CD8-positive, alpha-beta memory T cell (primary cell): ENCODE data around the gene CASP1. TPM values are rescaled to one million over a fixed set of nuclear protein-coding genes. Genes with fewer than 3 reads are reported as not detected.
"Not testable (repeated sequence)": the region's sequence is repeated elsewhere in the genome, so short reads cannot be mapped to it uniquely, and the experiment has no call there.

ENCODE experiments used
- CTCF ChIA-PET: fragments of 350-600 bp; sonication (Branson Sonifier 250); formaldehyde crosslinking; loops from one replicate; lab custom pipeline; 2021; ENCODE audit warnings: antibody characterized with exemption; lab: Charles Lee
- POLR2A ChIA-PET: fragments of 350-600 bp; sonication (Branson Sonifier 250); formaldehyde crosslinking; loops from one replicate; lab custom pipeline; 2021; ENCODE audit warnings: antibody characterized with exemption; lab: Charles Lee
- DNase-seq, 5 donors: peaks; one replicate each; pipeline versions ENCODE4 v3.0.0 to v3.0.0-alpha.2; 2020 to 2022; ENCODE audit warnings: mixed read lengths in 1 of 5
- H3K27ac ChIP-seq: one replicate; pipeline ENCODE4 v1.7.0; 2013; ENCODE audit warnings: low read depth, mild to moderate bottlenecking, low read length, moderate library complexity
- H3K27me3 ChIP-seq: 2 replicates; pipeline ENCODE4 v1.7.0; 2013; ENCODE audit warnings: low read length, mild to moderate bottlenecking; ENCODE audit not compliant: insufficient read depth, poor library complexity, severe bottlenecking
- H3K36me3 ChIP-seq: 2 replicates; pipeline ENCODE4 v1.7.0; 2013; ENCODE audit warnings: mild to moderate bottlenecking, low read length, moderate library complexity; ENCODE audit not compliant: insufficient read depth
- H3K4me1 ChIP-seq: 2 replicates; pipeline ENCODE4 v1.7.0; 2013; ENCODE audit warnings: mild to moderate bottlenecking, low read length, moderate library complexity; ENCODE audit not compliant: insufficient read depth
- H3K4me3 ChIP-seq: 2 replicates; pipeline ENCODE4 v1.7.0; 2013; ENCODE audit warnings: mild to moderate bottlenecking, low read length
- H3K9me3 ChIP-seq: 2 replicates; pipeline ENCODE4 v1.7.0; 2013; ENCODE audit warnings: mild to moderate bottlenecking, low read length
- H3K27ac Mint-ChIP-seq, 8 donors: one replicate each; pipeline ENCODE4 v1.8.0; 2020 to 2021; ENCODE audit warnings: mixed read lengths in 8 of 8, mild to moderate bottlenecking in 6 of 8, inconsistent platforms in 3 of 8, moderate library complexity in 3 of 8
- H3K27me3 Mint-ChIP-seq, 2 donors: one replicate each; pipeline ENCODE4 v1.8.0; 2020 to 2021; ENCODE audit warnings: mixed read lengths in 2 of 2, mild to moderate bottlenecking in 1 of 2, moderate library complexity in 1 of 2
- H3K36me3 Mint-ChIP-seq, 3 donors: one replicate each; pipeline ENCODE4 v1.8.0; 2020 to 2021; ENCODE audit warnings: mixed read lengths in 3 of 3, inconsistent platforms in 1 of 3, mild to moderate bottlenecking in 1 of 3
- H3K4me1 Mint-ChIP-seq, 3 donors: one replicate each; pipeline ENCODE4 v1.8.0; 2020 to 2021; ENCODE audit warnings: mixed read lengths in 3 of 3, inconsistent platforms in 1 of 3, mild to moderate bottlenecking in 1 of 3
- H3K4me3 Mint-ChIP-seq, 7 donors: one replicate each; pipeline ENCODE4 v1.8.0; 2020 to 2021; ENCODE audit warnings: mixed read lengths in 7 of 7, mild to moderate bottlenecking in 6 of 7, moderate library complexity in 4 of 7, inconsistent platforms in 2 of 7
- H3K9me3 Mint-ChIP-seq, 5 donors: one replicate each; pipeline ENCODE4 v1.8.0; 2020 to 2022; ENCODE audit warnings: mixed read lengths in 5 of 5, mild to moderate bottlenecking in 3 of 5, moderate library complexity in 2 of 5, inconsistent platforms in 1 of 5
- polyA plus RNA-seq: library from polyadenylated mRNA; unstranded; fragments of 300-500 nt; fragmentation: Illumina TruSeq; gene quantifications from one replicate; pipeline ENCODE4 v1.2.3, GENCODE V29; 2021
- total RNA-seq, 2 experiments: library from RNA; stranded (reverse); gene quantifications; one replicate each; pipeline ENCODE4 v1.2.3, GENCODE V29; 2021

Gene CASP1
- total RNA-seq = 10 to 100 TPM; 30.0 to 36.2 TPM
- polyA plus RNA-seq = 152 TPM

DNA sequence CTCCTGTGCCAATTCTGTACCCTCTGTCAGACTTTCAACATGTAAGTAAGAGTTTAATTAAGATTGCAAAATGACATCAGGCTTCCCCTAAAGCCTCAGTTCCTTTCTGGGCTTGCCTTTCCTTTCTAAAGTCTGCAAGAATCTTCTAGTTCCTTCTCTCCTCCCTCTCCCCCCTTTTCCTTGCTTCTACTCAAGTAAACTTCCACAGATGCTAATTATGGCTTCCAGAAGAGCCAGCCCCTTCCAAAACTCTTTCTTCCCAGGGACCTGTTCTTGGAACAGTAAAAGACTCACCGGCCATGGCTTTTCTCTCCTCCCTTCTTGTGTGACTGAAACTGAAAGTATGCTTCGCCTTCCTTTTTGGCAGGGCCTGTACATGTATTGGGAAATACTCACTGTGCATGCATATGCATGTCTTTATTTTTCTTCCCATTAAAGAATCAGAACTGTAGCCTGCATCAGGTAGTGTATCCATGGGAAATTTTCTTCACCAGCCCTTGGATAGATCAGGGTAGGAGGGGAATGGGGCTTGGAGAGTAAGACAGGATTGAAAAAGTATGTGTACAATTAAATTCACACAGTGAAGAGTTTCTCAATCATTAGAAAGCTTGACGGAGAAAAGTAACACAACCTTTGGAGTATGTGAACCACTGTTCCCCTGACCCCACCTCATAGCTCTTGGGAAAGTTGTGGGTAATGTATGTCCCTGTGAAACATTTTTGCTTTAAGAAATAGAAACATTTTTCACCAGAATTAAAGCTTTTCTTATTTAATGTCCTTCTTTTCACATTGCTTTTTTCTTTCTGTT is at the start of gene CASP1:
TSS of gene CASP1 (minus strand) at position 332 of the 808 bp plus-strand sequence. CDS start at position 301, 31 bp downstream.
- no peaks in the 10 kb centered on the region for H3K27me3 Mint-ChIP-seq
- peaks cover 25 to 64% (median 29%) of the 10 kb centered on the region in 3 donors for H3K36me3 Mint-ChIP-seq
- DNase-seq = peak in 3 of 5 donors; percentile 41 to 55 (median 46)
- ChIA-PET POLR2A (interaction anchor here (0.9 kb wide), 1 partner anchor 12 kb away, joined by 3 read pairs; no protein-coding TSS in a partner anchor), CTCF (no interaction called here)
- H3K9me3 Mint-ChIP-seq = no peaks in the 10 kb centered on the region
- Histone ChIP-seq H3K4me3 (peak within 1 kb of the TSS; percentile 73), H3K27me3 (no peaks in the 10 kb centered on the region), H3K4me1 (peaks cover 38% of the 10 kb centered on the region), H3K9me3 (no peaks in the 10 kb centered on the region), H3K36me3 (peaks cover 18% of the 10 kb centered on the region), H3K27ac (peak within 1 kb of the TSS; percentile 58)
- peak within 1 kb of the TSS; percentile 91 to 98 (median 95) for H3K4me3 Mint-ChIP-seq
- peaks cover 54 to 72% (median 66%) of the 10 kb centered on the region in 3 donors for H3K4me1 Mint-ChIP-seq
- H3K27ac Mint-ChIP-seq = peak within 1 kb of the TSS; percentile 71 to 99 (median 96)

DNA sequence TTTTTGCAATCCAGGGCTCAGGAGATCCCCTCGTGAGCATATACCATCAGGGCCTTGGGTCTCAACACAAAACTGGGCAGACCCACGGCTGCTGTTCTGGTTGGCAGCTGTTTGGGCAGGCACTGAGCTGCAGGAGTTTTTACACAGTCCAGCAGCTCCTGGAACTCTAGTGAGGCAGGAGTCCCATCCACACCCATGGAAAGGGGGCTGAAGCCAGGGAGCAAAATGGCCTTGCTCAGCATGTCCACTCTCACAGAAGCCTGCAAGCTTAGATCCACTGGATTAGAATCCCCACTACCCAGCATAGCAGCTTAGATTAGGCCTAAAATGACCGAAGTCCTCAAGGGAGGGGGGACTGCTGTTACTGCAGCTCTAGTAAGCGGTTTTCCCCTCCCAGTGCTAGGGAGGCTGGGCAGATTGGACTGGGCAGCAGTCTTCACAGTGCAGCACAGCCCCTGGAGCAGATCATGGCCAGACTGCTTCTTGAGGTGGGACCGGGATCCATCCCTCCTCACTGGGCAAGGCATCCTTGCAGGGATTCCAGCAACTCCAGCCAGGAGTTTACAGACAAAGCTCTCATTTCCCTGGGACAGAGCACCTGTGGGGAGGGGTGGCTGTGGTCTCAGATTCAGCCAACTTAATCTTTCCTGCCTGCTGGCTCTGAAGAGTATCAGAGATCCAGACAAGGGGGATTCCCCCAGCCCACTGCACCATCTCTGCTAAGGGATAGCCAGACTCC is 46.6 kb upstream of the CASP1 start:
- Mint-ChIP-seq H3K27me3 (peaks cover 3 to 28% of the 10 kb centered on the region in 2 donors), H3K4me3 (no peak overlapping the region), H3K27ac (no peak overlapping the region), H3K9me3 (no peaks in the 10 kb centered on the region), H3K36me3 (peaks cover 0 to 4% (median 0%) of the 10 kb centered on the region in 3 donors), H3K4me1 (peaks cover 11 to 18% (median 13%) of the 10 kb centered on the region in 3 donors)
- DNase-seq = no peak
- ChIA-PET POLR2A (no interaction called here), CTCF (no interaction called here)
- no peaks in the 10 kb centered on the region for H3K9me3 ChIP-seq
- no peak overlapping the region for H3K27ac ChIP-seq
- H3K36me3 ChIP-seq = no peaks in the 10 kb centered on the region
- no peaks in the 10 kb centered on the region for H3K27me3 ChIP-seq
- no peaks in the 10 kb centered on the region for H3K4me1 ChIP-seq
- no peak overlapping the region for H3K4me3 ChIP-seq

DNA sequence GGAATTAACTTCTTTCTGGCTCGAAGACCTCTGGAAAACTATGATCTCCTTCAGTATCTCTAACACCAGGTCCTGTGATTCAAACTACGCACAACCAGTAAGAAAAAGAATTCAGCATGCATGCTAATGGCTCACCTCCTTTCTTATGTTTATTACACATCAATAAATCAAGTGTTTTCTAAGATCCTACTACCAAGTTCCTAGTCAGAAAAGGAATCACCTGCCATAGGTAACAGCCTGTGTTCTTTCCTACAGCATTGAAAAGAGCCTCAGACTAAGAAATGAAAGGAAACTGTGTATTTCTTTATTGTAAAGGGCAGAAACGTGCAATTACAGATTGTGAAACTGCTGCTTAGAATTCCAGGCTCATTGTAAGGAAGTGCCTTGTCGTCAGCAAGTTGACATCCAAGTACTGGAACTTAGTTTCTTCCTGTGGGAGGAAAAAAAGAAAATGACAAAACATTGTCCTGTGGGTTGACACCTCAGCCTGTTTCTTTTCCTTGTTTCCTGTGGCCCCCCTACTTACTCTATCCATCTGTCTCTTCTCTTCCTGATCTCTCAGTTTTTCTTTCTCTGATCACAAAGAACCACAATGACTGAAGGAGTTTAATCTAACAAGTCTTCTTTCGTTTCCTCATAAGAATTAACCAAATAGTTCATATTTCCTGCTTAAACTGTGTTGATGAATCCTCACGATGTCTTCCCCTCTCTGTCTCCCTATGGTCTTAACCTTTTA is 45.4 kb upstream of the CASP1 start:
- H3K27ac Mint-ChIP-seq = peak overlapping the region in 2 of 8 donors; percentile 2 to 39
- H3K27ac ChIP-seq, DNase-seq, H3K36me3 ChIP-seq, H3K9me3 Mint-ChIP-seq, H3K9me3 ChIP-seq, H3K36me3 Mint-ChIP-seq, CTCF ChIA-PET, H3K4me3 ChIP-seq, H3K27me3 ChIP-seq, H3K4me1 ChIP-seq, POLR2A ChIA-PET: not testable (repeated sequence)
- H3K4me1 Mint-ChIP-seq = peaks cover 11 to 18% (median 13%) of the 10 kb centered on the region in 3 donors
- peak overlapping the region in 1 of 7 donors; percentile 22 for H3K4me3 Mint-ChIP-seq
- peaks cover 3 to 24% of the 10 kb centered on the region in 2 donors for H3K27me3 Mint-ChIP-seq

DNA sequence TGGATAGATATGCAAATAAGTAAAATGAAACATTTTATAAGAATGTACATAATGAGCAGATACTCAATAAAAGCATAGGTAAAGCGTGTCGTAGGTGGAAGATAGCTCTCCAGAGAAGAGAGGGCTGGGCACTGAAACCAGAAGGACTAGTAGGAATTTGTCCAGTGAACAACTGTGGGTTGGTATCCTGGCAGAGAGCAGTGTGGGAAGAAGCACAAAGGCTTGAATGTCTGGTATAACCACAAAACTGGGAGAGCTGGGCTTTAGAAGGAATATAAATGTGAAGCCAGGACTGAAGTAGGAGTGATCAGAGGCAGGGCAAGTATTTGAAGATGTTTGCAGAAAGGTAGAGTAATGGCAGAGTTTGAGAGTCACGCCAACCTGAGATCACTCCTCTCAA is 43.3 kb upstream of the CASP1 start:
- H3K4me1 Mint-ChIP-seq = peaks cover 11 to 22% (median 13%) of the 10 kb centered on the region in 3 donors
- no peaks in the 10 kb centered on the region for H3K27me3 ChIP-seq
- no peak overlapping the region for H3K4me3 ChIP-seq
- H3K36me3 ChIP-seq = no peaks in the 10 kb centered on the region
- no peak overlapping the region for H3K4me3 Mint-ChIP-seq
- H3K27ac Mint-ChIP-seq = no peak overlapping the region
- H3K36me3 Mint-ChIP-seq = peaks cover 0 to 4% (median 0%) of the 10 kb centered on the region in 3 donors
- ChIA-PET CTCF (no interaction called here), POLR2A (interaction anchor here (0.7 kb wide), 1 partner anchor 590 kb away, joined by 3 read pairs; no protein-coding TSS in a partner anchor)
- peaks cover 3 to 20% of the 10 kb centered on the region in 2 donors for H3K27me3 Mint-ChIP-seq
- H3K4me1 ChIP-seq = no peaks in the 10 kb centered on the region
- DNase-seq = no peak
- no peaks in the 10 kb centered on the region for H3K9me3 Mint-ChIP-seq
- H3K27ac ChIP-seq = no peak overlapping the region
- H3K9me3 ChIP-seq = no peaks in the 10 kb centered on the region

DNA sequence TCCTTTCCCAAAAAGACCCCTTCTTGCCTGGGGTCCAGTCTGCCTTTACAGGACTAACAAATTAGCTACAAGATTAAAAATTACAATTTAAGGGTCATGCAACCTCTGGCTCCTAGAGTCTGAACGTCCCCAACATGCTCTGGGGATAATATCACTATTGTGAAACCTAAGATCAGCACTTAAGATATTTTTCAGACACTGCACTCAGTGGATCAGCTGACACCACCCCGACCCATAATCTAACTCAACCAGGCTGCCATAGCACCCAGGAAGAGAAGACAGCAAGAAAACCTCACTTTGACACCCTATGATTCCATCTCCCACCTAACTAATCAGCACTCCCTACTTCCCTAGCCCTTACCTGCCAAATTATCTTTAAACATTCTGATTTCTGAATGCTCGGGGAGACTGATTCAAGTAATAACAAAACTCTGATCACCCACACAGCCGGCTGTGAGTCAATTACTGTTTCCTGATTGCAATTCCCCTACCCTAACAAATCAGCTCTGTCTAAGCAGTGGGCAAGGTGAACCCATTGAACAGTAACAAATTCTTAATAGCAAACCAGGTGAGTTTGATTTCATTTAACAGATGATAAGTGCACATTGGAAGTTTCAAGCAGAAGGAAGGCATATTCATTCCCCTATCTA is 42.3 kb upstream of the CASP1 start:
- DNase-seq, H3K27ac ChIP-seq, CTCF ChIA-PET, H3K27me3 ChIP-seq, H3K4me3 ChIP-seq, H3K4me3 Mint-ChIP-seq, H3K9me3 ChIP-seq, H3K4me1 ChIP-seq, H3K9me3 Mint-ChIP-seq, POLR2A ChIA-PET, H3K36me3 ChIP-seq, H3K36me3 Mint-ChIP-seq: not testable (repeated sequence)
- peak overlapping the region in 1 of 8 donors; percentile 9 for H3K27ac Mint-ChIP-seq
- H3K27me3 Mint-ChIP-seq = peaks cover 3 to 15% of the 10 kb centered on the region in 2 donors
- H3K4me1 Mint-ChIP-seq = peaks cover 11 to 22% (median 14%) of the 10 kb centered on the region in 3 donors

DNA sequence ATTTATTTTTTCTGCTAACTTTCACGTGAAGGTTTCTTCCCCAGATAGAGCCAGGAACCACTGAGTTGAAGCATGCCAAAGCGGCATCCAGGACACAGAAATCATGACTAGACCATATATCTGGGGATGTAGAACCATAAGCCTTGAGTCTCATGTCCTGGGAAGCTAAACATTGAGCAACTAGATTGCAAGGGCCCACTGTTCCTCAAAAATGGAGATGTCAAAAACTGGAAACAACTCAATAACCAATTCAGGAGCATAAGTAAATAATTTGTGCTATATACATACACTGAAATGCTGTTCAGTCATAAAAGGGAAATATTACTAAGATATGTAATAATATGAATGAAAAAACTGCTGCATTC is 39.2 kb upstream of the CASP1 start:
- CTCF ChIA-PET = no interaction called here
- Histone ChIP-seq H3K36me3 (no peaks in the 10 kb centered on the region), H3K9me3 (no peaks in the 10 kb centered on the region), H3K4me3 (no peak overlapping the region), H3K27ac (no peak overlapping the region), H3K27me3 (no peaks in the 10 kb centered on the region), H3K4me1 (peaks cover 5% of the 10 kb centered on the region)
- Mint-ChIP-seq H3K36me3 (peaks cover 0 to 4% (median 0%) of the 10 kb centered on the region in 3 donors), H3K27me3 (peaks cover 1 to 15% of the 10 kb centered on the region in 2 donors), H3K4me3 (no peak overlapping the region), H3K27ac (no peak overlapping the region), H3K9me3 (no peaks in the 10 kb centered on the region), H3K4me1 (peaks cover 20 to 24% (median 21%) of the 10 kb centered on the region in 3 donors)
- POLR2A ChIA-PET = no interaction called here
- DNase-seq = no peak

DNA sequence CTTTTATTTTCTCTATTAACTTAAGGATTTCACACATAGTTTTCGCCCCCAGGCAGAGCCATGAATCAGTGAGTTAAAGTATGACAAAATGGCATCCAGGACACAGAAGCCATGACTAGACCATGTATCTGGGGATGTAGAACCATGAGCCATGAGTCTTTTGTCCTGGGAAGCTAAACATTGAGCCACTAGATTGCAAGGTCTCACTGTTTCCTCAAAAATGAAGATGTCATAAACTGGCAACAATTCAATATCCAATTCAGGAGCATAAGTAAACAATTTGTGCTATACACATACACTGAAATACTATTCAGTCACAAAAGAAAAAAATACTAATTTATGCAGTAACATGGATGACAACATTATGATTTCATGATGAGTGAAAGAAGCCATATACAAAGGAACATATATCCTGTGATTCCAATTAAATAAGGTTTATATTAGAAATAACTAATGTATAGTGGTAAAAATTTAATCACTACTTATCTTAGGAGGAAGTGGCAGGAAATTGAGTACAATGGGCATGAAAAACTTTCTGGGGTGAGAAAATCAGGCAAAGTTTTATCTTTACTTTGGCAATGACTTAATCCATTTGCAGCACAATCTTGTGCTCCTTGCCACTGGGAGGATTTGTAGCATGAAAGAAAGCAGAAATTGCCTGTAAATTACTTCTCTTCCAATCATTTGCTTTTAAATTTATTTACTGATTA is 38.7 kb upstream of the CASP1 start:
- Histone ChIP-seq H3K27ac (no peak overlapping the region), H3K9me3 (no peaks in the 10 kb centered on the region), H3K36me3 (no peaks in the 10 kb centered on the region), H3K4me3 (no peak overlapping the region), H3K4me1 (peaks cover 5% of the 10 kb centered on the region), H3K27me3 (no peaks in the 10 kb centered on the region)
- Mint-ChIP-seq H3K27ac (no peak overlapping the region), H3K4me1 (peaks cover 24 to 30% (median 26%) of the 10 kb centered on the region in 3 donors), H3K27me3 (peaks cover 1 to 15% of the 10 kb centered on the region in 2 donors), H3K4me3 (no peak overlapping the region), H3K36me3 (peaks cover 0 to 8% (median 0%) of the 10 kb centered on the region in 3 donors), H3K9me3 (no peaks in the 10 kb centered on the region)
- DNase-seq = no peak
- ChIA-PET POLR2A (no interaction called here), CTCF (no interaction called here)
